Measurements from ENCODE around the gene BCL2L12.

Gene BCL2L12

GRCh38 chr19:49690079-49690655 is 24.4 kb downstream of the BCL2L12 start:
- DNase-seq: no peak
- H3K9me3 ChIP-seq (replicated peaks; ENCODE audit: insufficient read depth, low read length): no peaks in the 10 kb centered on the region
- H3K36me3 ChIP-seq (replicated peaks; ENCODE audit: insufficient read depth, low read length): no peaks in the 10 kb centered on the region
- no peak overlapping the region for H3K4me3 ChIP-seq (ENCODE audit: low read length)
- peaks cover 10% of the 10 kb centered on the region for H3K27me3 ChIP-seq (replicated peaks; ENCODE audit: insufficient read depth, low read length)
- H3F3A ChIP-seq (ENCODE audit: insufficient read depth, low read length): peaks cover 6% of the 10 kb centered on the region; the same call in 1 of the 2 replicates
- H4K20me1 ChIP-seq (ENCODE audit: insufficient read depth, low read length): no peaks in the 10 kb centered on the region
- H3K4me2 ChIP-seq (ENCODE audit: low read depth, low read length): no peak overlapping the region
- TF ChIP-seq EZH2phosphoT487 (IDR thresholded peaks at IDR 0.05; ENCODE audit: low read length) (no peak), EZH2 (optimal IDR thresholded peaks at IDR 0.05; ENCODE audit: low read depth, low read length) (no peak), CTCF (IDR thresholded peaks at IDR 0.05; ENCODE audit: low read length) (no peak)
- H3K79me2 ChIP-seq (ENCODE audit: low read length): no peaks in the 10 kb centered on the region
- H3K27ac ChIP-seq (ENCODE audit: low read length): no peak overlapping the region
- H2AFZ ChIP-seq (ENCODE audit: low read length): no peak overlapping the region
- no peaks in the 10 kb centered on the region for H3K4me1 ChIP-seq (ENCODE audit: low read length)
- H3K9me2 ChIP-seq (replicated peaks; ENCODE audit: insufficient read depth, low read length): no peaks in the 10 kb centered on the region
- no peak overlapping the region for H3K9ac ChIP-seq (ENCODE audit: low read length)

GRCh38 chr19:49690656-49691242 is 25.0 kb downstream of the BCL2L12 start, which contains the start of gene CPT1C:
CPT1C (plus strand) TSS chr19:49691116; CDS start chr19:49692253, 1,137 bp downstream.
- no peak within 1 kb of the TSS for H3K27ac ChIP-seq (ENCODE audit: low read length)

GRCh38 chr19:49691243-49692146 is 25.8 kb downstream of the BCL2L12 start:
- Histone ChIP-seq H3K27me3 (replicated peaks; ENCODE audit: insufficient read depth, low read length) (peaks cover 10% of the 10 kb centered on the region), H3K9me2 (replicated peaks; ENCODE audit: insufficient read depth, low read length) (no peaks in the 10 kb centered on the region), H3K36me3 (replicated peaks; ENCODE audit: insufficient read depth, low read length) (no peaks in the 10 kb centered on the region), H3K27ac (ENCODE audit: low read length) (no peak overlapping the region), H3K9me3 (replicated peaks; ENCODE audit: insufficient read depth, low read length) (no peaks in the 10 kb centered on the region), H3K4me3 (ENCODE audit: low read length) (no peak overlapping the region), H3F3A (ENCODE audit: insufficient read depth, low read length) (no peaks in the 10 kb centered on the region), H3K4me1 (ENCODE audit: low read length) (no peaks in the 10 kb centered on the region), H3K79me2 (ENCODE audit: low read length) (no peaks in the 10 kb centered on the region), H3K4me2 (ENCODE audit: low read depth, low read length) (no peak overlapping the region), H2AFZ (ENCODE audit: low read length) (no peak overlapping the region), H3K9ac (ENCODE audit: low read length) (no peak overlapping the region), H4K20me1 (ENCODE audit: insufficient read depth, low read length) (no peaks in the 10 kb centered on the region)
- TF ChIP-seq EZH2phosphoT487 (IDR thresholded peaks at IDR 0.05; ENCODE audit: low read length): no peak
- no peak for TF ChIP-seq EZH2 (optimal IDR thresholded peaks at IDR 0.05; ENCODE audit: low read depth, low read length)
- no peak for TF ChIP-seq CTCF (IDR thresholded peaks at IDR 0.05; ENCODE audit: low read length)
- DNase-seq: no peak

More at GRCh38 chr19:49690656-49691242, 25.0 kb downstream of the BCL2L12 start, which contains the start of gene CPT1C:
- no peak for TF ChIP-seq EZH2phosphoT487 (IDR thresholded peaks at IDR 0.05; ENCODE audit: low read length)
- no peak for TF ChIP-seq CTCF (IDR thresholded peaks at IDR 0.05; ENCODE audit: low read length)
- no peak for TF ChIP-seq EZH2 (optimal IDR thresholded peaks at IDR 0.05; ENCODE audit: low read depth, low read length)
- H3K36me3 ChIP-seq (replicated peaks; ENCODE audit: insufficient read depth, low read length): no peaks in the 10 kb centered on the region
- H3F3A ChIP-seq (ENCODE audit: insufficient read depth, low read length): 0 out of 2 replicates have a peak, but pooled peaks cover under 1% of the 10 kb centered on the region
- no peaks in the 10 kb centered on the region for H4K20me1 ChIP-seq (ENCODE audit: insufficient read depth, low read length)
- H3K9ac ChIP-seq (ENCODE audit: low read length): no peak within 1 kb of the TSS
- H3K4me2 ChIP-seq (ENCODE audit: low read depth, low read length): no peak within 1 kb of the TSS
- H3K27me3 ChIP-seq (replicated peaks; ENCODE audit: insufficient read depth, low read length): peaks cover 10% of the 10 kb centered on the region
- H2AFZ ChIP-seq (ENCODE audit: low read length): no peak within 1 kb of the TSS
- H3K9me2 ChIP-seq (replicated peaks; ENCODE audit: insufficient read depth, low read length): no peaks in the 10 kb centered on the region
- no peak within 1 kb of the TSS for H3K4me3 ChIP-seq (ENCODE audit: low read length)
- no peak for DNase-seq
- H3K79me2 ChIP-seq (ENCODE audit: low read length): no peaks in the 10 kb centered on the region
- H3K4me1 ChIP-seq (ENCODE audit: low read length): no peaks in the 10 kb centered on the region
- H3K9me3 ChIP-seq (replicated peaks; ENCODE audit: insufficient read depth, low read length): no peaks in the 10 kb centered on the region

Data from MM.1S (cell line).